Measurements from ENCODE around the gene ATL3. TPM values are rescaled to one million over a fixed set of nuclear protein-coding genes. Genes with fewer than 3 reads are reported as not detected.
"Not testable (repeated sequence)": the region's sequence is repeated elsewhere in the genome, so short reads cannot be mapped to it uniquely, and the experiment has no call there.

The ATL3 gene
- total and polyA plus RNA-seq, 2 donors (not counting 3 experiments of a cell fraction or from before 2014, with no cell fraction given), result 21.7 to 70.2 TPM

- Histone ChIP-seq H3K9me1 (replicated peaks; ENCODE audit: control insufficient read depth, extremely low read depth, insufficient read depth, low read length) (no peaks in the 10 kb centered on the region), H3K27me3 (ENCODE audit: control insufficient read depth in 2 of 2, insufficient read depth in 2 of 2, low read length in 2 of 2) (no peaks in the 10 kb centered on the region), H3K9ac (replicated peaks; ENCODE audit: extremely low read depth, insufficient read depth, low read length) (no peak overlapping the region), H3K4me1 (ENCODE audit: control insufficient read depth, extremely low read depth, insufficient read depth, low read length) (peaks cover 7% of the 10 kb centered on the region), H3K36me3 (ENCODE audit: control insufficient read depth in 2 of 2, extremely low read depth in 1 of 2, insufficient read depth in 2 of 2, low read length in 2 of 2) (no peaks in the 10 kb centered on the region), H3K4me3 (replicated peaks in 1 of 3; ENCODE audit: insufficient read depth in 1 of 3, low read depth in 1 of 3, low read length in 3 of 3) (no peak overlapping the region), H3K9me3 (replicated peaks; ENCODE audit: control insufficient read depth, insufficient read depth, low read length) (no peaks in the 10 kb centered on the region), H3K27ac (ENCODE audit: insufficient read depth, low read depth, low read length) (no peak overlapping the region), H3K79me2 (ENCODE audit: control insufficient read depth, insufficient read depth, low read length) (no peaks in the 10 kb centered on the region), H3K4me2 (ENCODE audit: insufficient read depth, low read length) (no peak overlapping the region), H4K20me1 (replicated peaks; ENCODE audit: control insufficient read depth, extremely low read depth, insufficient read depth, low read length) (no peaks in the 10 kb centered on the region), H2AFZ (ENCODE audit: low read depth, low read length) (no peak overlapping the region)
- intact Hi-C loops (cut with micrococcal nuclease) (no loop called here), dilution Hi-C loops (cut with MboI; ENCODE audit: extremely low pct_ligation_motif_present, low sequenced_read_pairs) (no loop called here)
- TF ChIP-seq MYC (IDR thresholded peaks at IDR 0.05; ENCODE audit: low read depth, low read length) (no peak), POLR2AphosphoS5 (IDR thresholded peaks at IDR 0.05; ENCODE audit: insufficient read depth, low read depth, low read length) (no peak), POLR2A (IDR thresholded peaks at IDR 0.05; ENCODE audit: low read depth, low read length) (no peak), MAX (IDR thresholded peaks at IDR 0.05; ENCODE audit: insufficient read depth, insufficient read length) (no peak), JUN (IDR thresholded peaks at IDR 0.05; ENCODE audit: borderline replicate concordance, insufficient read depth, insufficient read length, low read depth) (no peak), EZH2 (IDR thresholded peaks at IDR 0.05; ENCODE audit: borderline replicate concordance, low read depth, low read length, severe bottlenecking) (no peak), CTCF (IDR thresholded peaks at IDR 0.05; ENCODE audit: extremely low read depth in 1 of 2, insufficient read depth in 1 of 2, low read depth in 1 of 2, low read length in 2 of 2) (no peak), GATA2 (IDR thresholded peaks at IDR 0.05; ENCODE audit: insufficient read depth, insufficient read length, low read depth, low read length) (no peak), FOS (IDR thresholded peaks at IDR 0.05; ENCODE audit: borderline replicate concordance, insufficient read depth, low read length) (no peak)
- BruUV-seq (replicated peaks), result no TSS peak
- ChIA-PET POLR2A (no interaction called here), CTCF (interaction anchor here (1.0 to 2.1 kb wide), 2 partner anchors 8 to 104 kb away, joined by 3 to 8 read pairs; no protein-coding TSS in a partner anchor)
- DNase-seq (ENCODE audit: low read depth, low spot score) (no peak), FAIRE-seq (no peak)
Measured at GRCh38 chr11:63583357-63583677, 87.9 kb downstream of the ATL3 start.

GRCh38 chr11:63581224-63581623, 90.0 kb downstream of the ATL3 start:
- CTCF ChIA-PET; POLR2A ChIA-PET; H4K20me1 ChIP-seq (replicated peaks; ENCODE audit: control insufficient read depth, extremely low read depth, insufficient read depth, low read length); DNase-seq (ENCODE audit: low read depth, low spot score); dilution Hi-C loops (cut with MboI; ENCODE audit: extremely low pct_ligation_motif_present, low sequenced_read_pairs); H2AFZ ChIP-seq (ENCODE audit: low read depth, low read length); BruUV-seq (replicated peaks); H3K4me1 ChIP-seq (ENCODE audit: control insufficient read depth, extremely low read depth, insufficient read depth, low read length); H3K36me3 ChIP-seq (ENCODE audit: control insufficient read depth in 2 of 2, extremely low read depth in 1 of 2, insufficient read depth in 2 of 2, low read length in 2 of 2); H3K4me2 ChIP-seq (ENCODE audit: insufficient read depth, low read length); H3K4me3 ChIP-seq (replicated peaks in 1 of 3; ENCODE audit: insufficient read depth in 1 of 3, low read depth in 1 of 3, low read length in 3 of 3); H3K79me2 ChIP-seq (ENCODE audit: control insufficient read depth, insufficient read depth, low read length); FAIRE-seq; H3K27ac ChIP-seq (ENCODE audit: insufficient read depth, low read depth, low read length); H3K9me3 ChIP-seq (replicated peaks; ENCODE audit: control insufficient read depth, insufficient read depth, low read length); H3K9ac ChIP-seq (replicated peaks; ENCODE audit: extremely low read depth, insufficient read depth, low read length); H3K9me1 ChIP-seq (replicated peaks; ENCODE audit: control insufficient read depth, extremely low read depth, insufficient read depth, low read length); H3K27me3 ChIP-seq (ENCODE audit: control insufficient read depth in 2 of 2, insufficient read depth in 2 of 2, low read length in 2 of 2); intact Hi-C loops (cut with micrococcal nuclease): not testable (repeated sequence)

GRCh38 chr11:63578882-63579281, 92.3 kb downstream of the ATL3 start:
- FAIRE-seq; H3K9ac ChIP-seq (replicated peaks; ENCODE audit: extremely low read depth, insufficient read depth, low read length); H3K36me3 ChIP-seq (ENCODE audit: control insufficient read depth in 2 of 2, extremely low read depth in 1 of 2, insufficient read depth in 2 of 2, low read length in 2 of 2); DNase-seq (ENCODE audit: low read depth, low spot score); H3K9me3 ChIP-seq (replicated peaks; ENCODE audit: control insufficient read depth, insufficient read depth, low read length); H3K4me1 ChIP-seq (ENCODE audit: control insufficient read depth, extremely low read depth, insufficient read depth, low read length); H3K4me3 ChIP-seq (replicated peaks in 1 of 3; ENCODE audit: insufficient read depth in 1 of 3, low read depth in 1 of 3, low read length in 3 of 3); H3K27me3 ChIP-seq (ENCODE audit: control insufficient read depth in 2 of 2, insufficient read depth in 2 of 2, low read length in 2 of 2); H3K79me2 ChIP-seq (ENCODE audit: control insufficient read depth, insufficient read depth, low read length); dilution Hi-C loops (cut with MboI; ENCODE audit: extremely low pct_ligation_motif_present, low sequenced_read_pairs); H2AFZ ChIP-seq (ENCODE audit: low read depth, low read length); H4K20me1 ChIP-seq (replicated peaks; ENCODE audit: control insufficient read depth, extremely low read depth, insufficient read depth, low read length); H3K4me2 ChIP-seq (ENCODE audit: insufficient read depth, low read length); H3K27ac ChIP-seq (ENCODE audit: insufficient read depth, low read depth, low read length); BruUV-seq (replicated peaks); intact Hi-C loops (cut with micrococcal nuclease); POLR2A ChIA-PET; H3K9me1 ChIP-seq (replicated peaks; ENCODE audit: control insufficient read depth, extremely low read depth, insufficient read depth, low read length): not testable (repeated sequence)
- CTCF ChIA-PET, result interaction anchor here (1.2 kb wide), 1 partner anchor 12 kb away, joined by 3 read pairs; no protein-coding TSS in a partner anchor

Measured in endothelial cell of umbilical vein (primary cell).